Karpas-422 (cell line): Measurements from ENCODE around the gene UPK3B. TPM values are rescaled to one million over a fixed set of nuclear protein-coding genes. Genes with fewer than 3 reads are reported as not detected.
"Not testable (repeated sequence)": the region's sequence is repeated elsewhere in the genome, so short reads cannot be mapped to it uniquely, and the experiment has no call there.

Source experiments
- DNase-seq: peaks from one replicate; pipeline ENCODE4 v3.0.0-alpha.2; 2015
- H2AFZ ChIP-seq: fragments of 200-600 bp; sonication (generic); 2 replicates; pipeline ENCODE4 v1.6.1; 2014; ENCODE audit warnings: antibody characterized with exemption, low read length, mixed read lengths
- H3K27ac ChIP-seq: fragments of 200-600 bp; sonication (generic); 2 replicates; pipeline ENCODE4 v1.5.1; 2014; ENCODE audit warnings: mild to moderate bottlenecking, low read length, moderate library complexity
- H3K27me3 ChIP-seq: fragments of 200-600 bp; sonication (generic); 2 replicates; pipeline ENCODE4 v1.6.1; 2014; ENCODE audit warnings: low read length, mixed read lengths
- H3K36me3 ChIP-seq: fragments of 200-600 bp; sonication (generic); 2 replicates; pipeline ENCODE4 v1.6.1; 2014; ENCODE audit warnings: low read length, mixed read lengths; ENCODE audit not compliant: insufficient read depth
- H3K4me1 ChIP-seq: fragments of 200-600 bp; sonication (generic); 2 replicates; pipeline ENCODE4 v1.6.1; 2014; ENCODE audit warnings: mild to moderate bottlenecking, low read length, mixed read lengths
- H3K4me2 ChIP-seq: fragments of 200-600 bp; sonication (generic); 2 replicates; pipeline ENCODE4 v1.6.1; 2014; ENCODE audit warnings: low read length, low read depth, mild to moderate bottlenecking; ENCODE audit not compliant: poor library complexity, severe bottlenecking
- H3K4me3 ChIP-seq: fragments of 200-600 bp; sonication (generic); 2 replicates; pipeline ENCODE4 v1.5.1; 2014; ENCODE audit warnings: mild to moderate bottlenecking, antibody characterized with exemption, low read length, mixed read lengths
- H3K79me2 ChIP-seq: fragments of 200-600 bp; sonication (generic); 2 replicates; pipeline ENCODE4 v1.6.1; 2014; ENCODE audit warnings: mild to moderate bottlenecking, low read length, mixed read lengths
- H3K9ac ChIP-seq: fragments of 200-600 bp; sonication (generic); 2 replicates; pipeline ENCODE4 v1.6.0; 2014; ENCODE audit warnings: low read length
- H3K9me2 ChIP-seq: fragments of 200-600 bp; sonication (generic), shearing (Covaris generic); replicated peaks from 2 replicates; pipeline ENCODE4 v1.6.0; 2014; ENCODE audit warnings: mild to moderate bottlenecking, low read length, moderate library complexity; ENCODE audit not compliant: insufficient read depth
- H3K9me3 ChIP-seq: fragments of 300-700, 200-600 bp; sonication (generic); 2 replicates; pipeline ENCODE4 v1.6.1; 2014; ENCODE audit warnings: low read length, mixed read lengths
- H4K20me1 ChIP-seq: fragments of 200-600 bp; sonication (generic); 2 replicates; pipeline ENCODE4 v1.6.1; 2014; ENCODE audit warnings: mild to moderate bottlenecking, antibody characterized with exemption, low read length, low read depth; ENCODE audit not compliant: insufficient read depth
- total RNA-seq: library from RNA; depleted of rRNA; stranded (reverse); fragments of >200 nt; shearing (Covaris generic); gene quantifications from 2 replicates; pipeline ENCODE4 v1.2.3, GENCODE V29; 2014; ENCODE audit warnings: low replicate concordance

Gene UPK3B
- total RNA-seq, 1 experiment from 2014 or later: 0.26 TPM

DNA sequence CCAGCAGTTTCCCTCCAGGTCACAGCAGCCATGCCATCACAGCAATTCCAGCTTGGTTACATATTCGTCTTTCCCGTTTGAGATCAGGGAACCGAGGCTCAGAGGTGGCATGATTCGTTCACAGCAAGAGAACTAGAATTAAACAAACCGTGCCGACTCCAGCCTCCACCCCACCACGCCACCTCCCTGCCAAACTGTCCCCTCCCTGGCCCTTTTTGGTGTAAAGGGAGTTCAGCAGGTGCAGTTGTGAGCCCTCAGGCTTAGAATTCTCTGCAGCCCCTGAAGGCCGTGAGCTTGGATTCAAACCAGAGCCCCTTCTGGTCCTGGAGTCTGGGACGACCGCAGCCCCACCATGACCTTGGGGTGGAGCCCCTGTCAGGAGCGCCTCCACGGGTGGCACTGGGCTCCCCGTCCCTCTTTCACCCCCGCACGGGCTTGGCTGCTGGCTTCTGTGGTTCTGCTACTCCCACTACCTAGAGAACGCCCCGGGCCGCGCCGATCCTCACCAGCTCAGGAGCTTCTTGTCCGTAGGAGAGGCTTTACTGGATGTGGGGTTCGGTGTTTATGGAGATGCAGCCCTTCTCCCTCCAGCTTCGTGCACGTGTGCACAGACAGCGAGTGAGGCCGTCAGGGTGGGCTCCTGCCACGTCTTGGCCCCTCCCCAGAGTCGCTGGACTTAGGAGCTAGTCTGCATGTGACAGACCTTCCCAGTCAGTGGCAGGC, 11.0 kb upstream of the UPK3B start:
- H3K4me2 ChIP-seq, H3K9ac ChIP-seq, H3K4me3 ChIP-seq, H3K27ac ChIP-seq, H3K79me2 ChIP-seq, H3K9me2 ChIP-seq, H2AFZ ChIP-seq, H3K4me1 ChIP-seq, H4K20me1 ChIP-seq, H3K36me3 ChIP-seq, H3K9me3 ChIP-seq, H3K27me3 ChIP-seq: not testable (repeated sequence)
- DNase-seq: peak; percentile 66

- not testable (repeated sequence) for H3K36me3 ChIP-seq, H2AFZ ChIP-seq, H3K4me3 ChIP-seq, H3K4me2 ChIP-seq, H3K27me3 ChIP-seq, H3K79me2 ChIP-seq, DNase-seq, H3K9me2 ChIP-seq, H3K9me3 ChIP-seq, H3K4me1 ChIP-seq, H4K20me1 ChIP-seq, H3K9ac ChIP-seq, H3K27ac ChIP-seq
Measured at GRCh38 chr7:76499924-76500241, 10.5 kb upstream of the UPK3B start.

DNA sequence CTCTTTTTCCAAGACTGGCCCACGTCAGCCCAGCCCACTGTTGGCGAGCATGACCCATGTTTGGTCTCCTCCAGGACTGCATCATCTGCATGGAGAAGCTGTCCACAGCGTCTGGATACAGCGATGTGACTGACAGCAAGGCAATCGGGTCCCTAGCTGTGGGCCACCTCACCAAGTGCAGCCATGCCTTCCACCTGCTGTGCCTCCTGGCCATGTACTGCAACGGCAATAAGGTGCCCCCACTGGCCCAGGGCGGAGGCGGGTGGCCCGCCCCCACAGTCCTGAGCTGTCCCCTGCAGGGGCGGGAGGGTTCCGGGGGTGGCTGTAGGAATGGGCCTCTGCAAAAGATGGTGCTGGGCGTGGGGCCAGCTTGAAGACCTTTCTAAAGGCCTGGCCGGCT, 8.1 kb upstream of the UPK3B start:
- not testable (repeated sequence) for H3K27me3 ChIP-seq, H3K4me1 ChIP-seq, H2AFZ ChIP-seq, H3K36me3 ChIP-seq, H3K9ac ChIP-seq, H3K4me3 ChIP-seq, H4K20me1 ChIP-seq, H3K9me2 ChIP-seq, H3K79me2 ChIP-seq, H3K9me3 ChIP-seq, H3K4me2 ChIP-seq, H3K27ac ChIP-seq
- peak; percentile 27 for DNase-seq

GRCh38 chr7:76502836-76503235, 7.5 kb upstream of the UPK3B start:
- H4K20me1 ChIP-seq, H3K4me3 ChIP-seq, H3K79me2 ChIP-seq, H2AFZ ChIP-seq, H3K9me2 ChIP-seq, H3K27me3 ChIP-seq, H3K9ac ChIP-seq, H3K27ac ChIP-seq, H3K36me3 ChIP-seq, H3K4me2 ChIP-seq, H3K9me3 ChIP-seq, H3K4me1 ChIP-seq: not testable (repeated sequence)
- DNase-seq: peak; percentile 31

- H3K9ac ChIP-seq, H3K4me1 ChIP-seq, H3K4me2 ChIP-seq, H3K4me3 ChIP-seq, H3K27ac ChIP-seq, H2AFZ ChIP-seq, H3K9me2 ChIP-seq, H4K20me1 ChIP-seq, H3K36me3 ChIP-seq, H3K27me3 ChIP-seq, H3K79me2 ChIP-seq, H3K9me3 ChIP-seq: not testable (repeated sequence)
- peak; percentile 4 for DNase-seq
Measured at GRCh38 chr7:76503244-76503643, 7.1 kb upstream of the UPK3B start.

DNA sequence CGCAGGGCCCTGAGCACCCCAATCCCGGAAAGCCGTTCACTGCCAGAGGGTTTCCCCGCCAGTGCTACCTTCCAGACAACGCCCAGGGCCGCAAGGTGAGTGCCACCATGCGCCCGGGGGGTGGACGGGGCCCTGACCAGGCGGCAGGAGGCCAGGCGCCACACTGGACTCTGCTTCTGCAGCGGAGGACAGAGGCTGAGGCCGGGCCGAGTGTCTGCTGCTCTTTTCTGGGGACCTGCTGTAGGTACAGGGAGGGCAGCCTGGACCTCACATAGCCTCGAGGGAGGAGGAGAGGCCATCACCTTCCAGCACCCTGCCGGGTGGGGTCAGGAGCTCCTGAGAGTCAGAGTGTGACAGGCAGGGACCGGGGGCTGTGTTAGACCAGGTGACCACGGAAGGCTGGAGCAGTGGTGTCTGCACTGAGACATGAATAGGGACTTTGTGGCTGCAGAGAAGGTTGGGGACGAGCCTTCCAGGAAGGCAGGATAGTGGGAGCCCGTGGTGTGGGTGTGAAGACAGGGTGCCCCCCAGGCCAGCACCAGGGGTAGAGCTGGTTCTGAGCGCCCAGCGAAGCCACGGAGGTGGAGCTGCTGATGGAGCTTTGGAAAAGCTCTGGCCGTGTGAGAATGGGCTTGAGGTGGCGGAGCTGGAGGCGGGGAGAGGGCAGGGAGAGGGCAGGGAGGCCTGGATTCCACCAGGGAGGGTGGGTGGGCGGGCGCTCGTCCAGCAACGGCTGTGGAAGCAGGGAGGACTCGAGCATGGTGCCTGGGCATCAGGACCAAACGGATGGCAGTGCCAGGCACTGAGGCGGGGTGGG, 5.8 kb upstream of the UPK3B start:
- DNase-seq: peak; percentile 7
- H3K79me2 ChIP-seq, H4K20me1 ChIP-seq, H3K4me3 ChIP-seq, H3K36me3 ChIP-seq, H2AFZ ChIP-seq, H3K9ac ChIP-seq, H3K4me2 ChIP-seq, H3K4me1 ChIP-seq, H3K9me3 ChIP-seq, H3K27ac ChIP-seq, H3K27me3 ChIP-seq, H3K9me2 ChIP-seq: not testable (repeated sequence)

- Histone ChIP-seq H3K9me3 (no peaks in the 10 kb centered on the region), H3K4me3 (no peak overlapping the region), H3K79me2 (no peaks in the 10 kb centered on the region), H3K9me2 (no peaks in the 10 kb centered on the region), H3K36me3 (no peaks in the 10 kb centered on the region), H3K27ac (no peak overlapping the region), H3K9ac (no peak overlapping the region), H3K27me3 (no peaks in the 10 kb centered on the region), H3K4me1 (no peaks in the 10 kb centered on the region), H2AFZ (no peak overlapping the region), H3K4me2 (no peak overlapping the region), H4K20me1 (no peaks in the 10 kb centered on the region)
- DNase-seq: peak; percentile 36
Measured at GRCh38 chr7:76505168-76506080, 4.9 kb upstream of the UPK3B start.

DNA sequence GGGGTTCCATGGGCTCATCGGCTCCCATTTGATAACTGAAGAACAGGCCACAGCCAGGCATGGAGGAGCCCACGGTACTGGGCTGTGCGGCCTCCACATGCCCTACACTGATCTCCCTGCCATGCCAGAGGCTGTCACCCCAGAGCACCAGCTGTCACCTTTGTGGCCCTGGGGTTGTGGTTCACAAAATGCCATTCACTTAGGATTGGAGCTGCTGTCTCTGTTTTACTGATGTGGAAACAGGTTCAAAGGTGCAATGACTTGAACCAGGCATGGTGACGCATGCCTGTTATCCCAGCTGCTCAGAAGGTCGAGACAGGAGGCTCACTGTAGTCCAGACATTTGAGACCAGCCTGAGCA, 4.3 kb upstream of the UPK3B start:
- Histone ChIP-seq H3K4me2 (no peak overlapping the region), H3K27me3 (no peaks in the 10 kb centered on the region), H3K79me2 (no peaks in the 10 kb centered on the region), H3K4me3 (no peak overlapping the region), H3K36me3 (no peaks in the 10 kb centered on the region), H3K4me1 (no peaks in the 10 kb centered on the region), H2AFZ (no peak overlapping the region), H3K9me3 (no peaks in the 10 kb centered on the region), H3K9ac (no peak overlapping the region), H3K9me2 (no peaks in the 10 kb centered on the region), H3K27ac (no peak overlapping the region), H4K20me1 (no peaks in the 10 kb centered on the region)
- DNase-seq: peak; percentile 41
